Heart left ventricle (tissue), 16 donors: ENCODE data around the gene ZBTB8B. TPM values are rescaled to one million over a fixed set of nuclear protein-coding genes. Genes with fewer than 3 reads are reported as not detected.
A peak's percentile ranks its signal among the peaks of the same experiment; 100 is the strongest.
"Not testable (repeated sequence)": the region's sequence is repeated elsewhere in the genome, so short reads cannot be mapped to it uniquely, and the experiment has no call there.

Experiments used
- ATAC-seq, 4 donors: fragments of 200-7000 bp; cut with Tn5 transposase; one replicate each; pipeline ENCODE4 v1.9.1; 2020 to 2022; ENCODE audit warnings: moderate library complexity in 4 of 4, mild to moderate bottlenecking in 3 of 4, moderate number of reproducible peaks in 1 of 4
- DNase-seq, 5 donors: peaks; one replicate each; pipeline ENCODE4 v3.0.0-alpha.2; 2020
- H3K27ac ChIP-seq, 12 donors: fragments of 200-600 bp; sonication (generic) in 4 of 12; one replicate each; pipeline versions ENCODE4 v1.5.0 to v1.8.0; 2016 to 2022; ENCODE audit warnings: mild to moderate bottlenecking in 2 of 12
- H3K27me3 ChIP-seq, 9 donors: fragments of 200-600 bp; sonication (generic) in 2 of 9; one replicate each; pipeline versions ENCODE4 v1.5.1 to v1.8.0; 2016 to 2022; ENCODE audit warnings: mild to moderate bottlenecking in 3 of 9
- H3K36me3 ChIP-seq, 9 donors: fragments of 200-600 bp; sonication (generic) in 2 of 9; one replicate each; pipeline versions ENCODE4 v1.5.0 to v1.8.0; 2018 to 2022; ENCODE audit warnings: mild to moderate bottlenecking in 2 of 9
- H3K4me1 ChIP-seq, 12 donors: fragments of 200-600 bp; sonication (generic) in 4 of 12; one replicate each; pipeline versions ENCODE4 v1.5.0 to v1.8.0; 2016 to 2022; ENCODE audit warnings: mild to moderate bottlenecking in 3 of 12
- H3K4me3 ChIP-seq, 12 donors: fragments of 200-600 bp; sonication (generic) in 4 of 12; one replicate each; pipeline versions ENCODE4 v1.5.0 to v1.8.0; 2017 to 2022; ENCODE audit warnings: mild to moderate bottlenecking in 9 of 12, moderate library complexity in 4 of 12
- H3K9me3 ChIP-seq, 12 donors: fragments of 200-600 bp; sonication (generic) in 4 of 12; one replicate each; pipeline versions ENCODE4 v1.5.0 to v1.8.0; 2016 to 2022; ENCODE audit warnings: mild to moderate bottlenecking in 1 of 12
- CTCF ChIP-seq, 12 donors: fragments of 200-600 bp; sonication (generic) in 4 of 12; IDR thresholded peaks; one replicate each; pipeline versions ENCODE4 v1.5.0 to v1.8.0; 2018 to 2022; ENCODE audit warnings: antibody characterized with exemption in 12 of 12, mild to moderate bottlenecking in 5 of 12
- POLR2A ChIP-seq, 2 donors: fragments of 450-650 bp; IDR thresholded peaks; one replicate each; pipeline ENCODE4 v1.6.1; 2017; ENCODE audit warnings: antibody characterized with exemption in 2 of 2, mild to moderate bottlenecking in 2 of 2, moderate library complexity in 2 of 2
- WGBS, 4 donors: extraction: QIAGEN DNeasy Blood & Tissue Kit in 2 of 4; methylation state at CpG; one replicate each; pipeline versions ENCODE4 v1.1.5 to v1.1.7; 2013 to 2018; 5-methylcytosine and 5-hydroxymethylcytosine counted together
- intact Hi-C, 10 donors: fragments of 100-400 bp; cut with DNase I; formaldehyde crosslinking; loops; one replicate each; pipeline versions ENCODE4 v1.11.1 to v1.14.2; 2022
- polyA plus RNA-seq, 2 donors: library from polyadenylated mRNA; stranded (reverse); fragments of 200-250 nt; gene quantifications; one replicate each; pipeline ENCODE4 v1.2.3, GENCODE V29; 2013
- total RNA-seq, 9 donors: library from RNA; depleted of rRNA in 2 of 9; stranded (reverse); fragments of >200 nt in 2 of 9; fragmentation: NEBNext Ultra II Directional in 3 of 9; extraction: Animal tissue kit (Norgen Biotek cat#: 25700) in 3 of 9; gene quantifications; one replicate each; pipeline versions ENCODE4 v1.1.0 to v1.2.4, GENCODE V29; 2016 to 2023
- donor health status: ischemic (EF 13 %, LVEDD 7.1; RV severe dilation, severe dysfunction).
- donor health status: healthy with polysubstance abuse.
- donor health status: DM: no; HTN: yes; CAD: no.
- donor health status: DM: no; HTN: no; CAD: no.
- donor health status: ischemic (EF 25% LVEDD 6.9; RV normal size, moderate dysfunction).
- donor health status: ischemic (EF 25% LVEDD 5.7; RV mildly dilated, moderate dysfunction).
- donor health status: healthy.
- donor health status: DM: yes; HTN: yes; CAD: no.
- donor health status: ischemic (EF 35%, LVEDD 5.7; RV mildly dilated, moderate dysfunction).
- donor health status: nonischemic (EF 11% LVEDD 7.7; RV severe dilation, severe dysfunction).
- donor health status: DM: yes; HTN: yes; CAD: no.
- donor health status: PGD.
- donor health status: ischemic (EF 29% LVEDD 5.4; RV normal size, mild dysfunction).
- donor health status: nonischemic (EF 23%, LVEDD 6.1; RV moderate dilation, normal function).

The ZBTB8B gene
- total and polyA plus RNA-seq, 11 donors = 0.01 to 0.02 TPM; not detected in 9

- intact Hi-C loops = no loop called here
- no peaks in the 10 kb centered on the region for H3K9me3 ChIP-seq
- H3K27me3 ChIP-seq = no peaks in the 10 kb centered on the region
- 53 to 75% (median 70%) methylated on average over 2 of the region's 2 CpGs for WGBS, 4 donors
- no peak for ATAC-seq
- DNase-seq = no peak
- TF ChIP-seq POLR2A (IDR thresholded peaks at IDR 0.05) (no peak), CTCF (IDR thresholded peaks at IDR 0.05) (no peak)
- H3K36me3 ChIP-seq = no peaks in the 10 kb centered on the region
- no peaks in the 10 kb centered on the region for H3K4me1 ChIP-seq
- no peak overlapping the region for H3K27ac ChIP-seq
- no peak overlapping the region for H3K4me3 ChIP-seq
Measured at GRCh38 chr1:32480003-32480402, 15.1 kb downstream of the ZBTB8B start.

GRCh38 chr1:32480761-32481160 lies 15.9 kb downstream of the ZBTB8B start:
- H3K36me3 ChIP-seq = no peaks in the 10 kb centered on the region
- intact Hi-C loops = no loop called here
- no peaks in the 10 kb centered on the region for H3K9me3 ChIP-seq
- DNase-seq (no peak), ATAC-seq (no peak)
- WGBS, 4 donors = 94 to 97% (median 95%) methylated on average over 12 of the region's 12 CpGs
- no peak overlapping the region for H3K4me3 ChIP-seq
- TF ChIP-seq POLR2A (IDR thresholded peaks at IDR 0.05) = no peak
- TF ChIP-seq CTCF (IDR thresholded peaks at IDR 0.05) = no peak
- no peak overlapping the region for H3K27ac ChIP-seq
- peaks cover 0 to under 1% (median 0%) of the 10 kb centered on the region in 12 donors for H3K4me1 ChIP-seq
- H3K27me3 ChIP-seq = no peaks in the 10 kb centered on the region

GRCh38 chr1:32481788-32482187 lies 16.9 kb downstream of the ZBTB8B start:
- H3K4me3 ChIP-seq, H3K36me3 ChIP-seq, H3K27me3 ChIP-seq, H3K9me3 ChIP-seq, intact Hi-C loops, DNase-seq, H3K27ac ChIP-seq, H3K4me1 ChIP-seq, ATAC-seq: not testable (repeated sequence)
- 88 to 94% (median 89%) methylated on average over 3 of the region's 3 CpGs for WGBS, 4 donors

GRCh38 chr1:32485554-32486255 lies 20.8 kb downstream of the ZBTB8B start:
- H3K36me3 ChIP-seq = no peaks in the 10 kb centered on the region
- WGBS, 4 donors = 67 to 84% (median 77%) methylated on average over 3 of the region's 3 CpGs
- ATAC-seq (peak in 2 of 4 donors; percentile 13 to 68), DNase-seq (no peak)
- no peak overlapping the region for H3K4me3 ChIP-seq
- peaks cover 0 to 3% (median 0%) of the 10 kb centered on the region in 9 donors for H3K27me3 ChIP-seq
- TF ChIP-seq POLR2A (IDR thresholded peaks at IDR 0.05) (no peak), CTCF (IDR thresholded peaks at IDR 0.05) (no peak)
- intact Hi-C loops = no loop called here
- peaks cover 0 to 4% (median 0%) of the 10 kb centered on the region in 12 donors for H3K4me1 ChIP-seq
- no peak overlapping the region for H3K27ac ChIP-seq
- no peaks in the 10 kb centered on the region for H3K9me3 ChIP-seq
